Stomach (tissue), 9 donors: Measurements from ENCODE around the gene DISC1. TPM values are rescaled to one million over a fixed set of nuclear protein-coding genes. Genes with fewer than 3 reads are reported as not detected.
"Not testable (repeated sequence)": the region's sequence is repeated elsewhere in the genome, so short reads cannot be mapped to it uniquely, and the experiment has no call there.

Experiments used
- DNase-seq, 2 donors: peaks; one replicate each; pipeline versions ENCODE4 v3.0.0 to v3.0.0-alpha.2; 2013 to 2019
- H3K27ac ChIP-seq, 5 donors: fragments of 200-600 bp in 4 of 5; sonication (generic) in 4 of 5; one replicate each; pipeline ENCODE4 v1.5.1; 2013 to 2019; ENCODE audit warnings: mild to moderate bottlenecking in 1 of 5, moderate library complexity in 1 of 5
- H3K27me3 ChIP-seq, 3 donors: fragments of 200-600 bp; sonication (generic); one replicate each; pipeline ENCODE4 v1.5.1; 2017 to 2019; ENCODE audit warnings: mixed run types in 1 of 3
- H3K36me3 ChIP-seq, 4 donors: fragments of 200-600 bp; sonication (generic); 1 replicate in 3 of 4; 2 replicates in 1 of 4; pipeline ENCODE4 v1.5.1; 2016 to 2019
- H3K4me1 ChIP-seq, 4 donors: fragments of 200-600 bp; sonication (generic); one replicate each; pipeline ENCODE4 v1.5.1; 2016 to 2019
- H3K4me3 ChIP-seq, 4 donors: fragments of 200-600 bp; sonication (generic) in 3 of 4; one replicate each; pipeline ENCODE4 v1.5.1; 2016 to 2019; ENCODE audit warnings: mild to moderate bottlenecking in 1 of 4
- H3K9me3 ChIP-seq, 4 donors: fragments of 200-600 bp; sonication (generic); one replicate each; pipeline ENCODE4 v1.5.1; 2016 to 2019
- EP300 ChIP-seq: sonication (generic); formaldehyde crosslinking; IDR thresholded peaks from one replicate; pipeline ENCODE4 v1.6.1; 2017; ENCODE audit warnings: antibody characterized with exemption
- POLR2A ChIP-seq, 4 donors: fragments of 450-650 bp; IDR thresholded peaks; one replicate each; pipeline ENCODE4 v1.6.1; 2016; ENCODE audit warnings: antibody characterized with exemption in 4 of 4, control low read depth in 2 of 4, mild to moderate bottlenecking in 1 of 4, moderate library complexity in 1 of 4
- POLR2AphosphoS5 ChIP-seq, 3 donors: sonication (generic); formaldehyde crosslinking; IDR thresholded peaks; one replicate each; pipeline ENCODE4 v1.6.1; 2016; ENCODE audit warnings: antibody characterized with exemption in 3 of 3
- WGBS, 5 donors: extraction: QIAGEN DNeasy Blood & Tissue Kit in 3 of 5; methylation state at CpG; one replicate each; pipeline versions ENCODE4 v1.1.5 to v1.1.7; 2013 to 2018; 5-methylcytosine and 5-hydroxymethylcytosine counted together
- intact Hi-C: fragments of 100-400 bp; cut with DNase I; formaldehyde crosslinking; loops from one replicate; pipeline ENCODE4 v1.15.1; 2023; ENCODE audit warnings: low total_unique reads
- polyA plus RNA-seq, 3 donors: library from polyadenylated mRNA; stranded (reverse); fragments of 200-250 nt; gene quantifications; one replicate each; pipeline ENCODE4 v1.2.3, GENCODE V29; 2013
- total RNA-seq, 5 donors: library from RNA; depleted of rRNA; stranded (reverse); fragments of >200 nt; gene quantifications; one replicate each; pipeline versions ENCODE4 v1.1.0 to v1.2.3, GENCODE V29; 2014 to 2016
- TF ChIP-seq, protein P1 (sequence below), 7 experiments: fragments of 450-650 bp in 4 of 7; fragments of 200-600 bp in 3 of 7; sonication (generic) in 3 of 7; IDR thresholded peaks; one replicate each; pipeline ENCODE4 v1.5.1; 2016 to 2019; ENCODE audit warnings: antibody characterized with exemption in 7 of 7, control low read depth in 2 of 7, mild to moderate bottlenecking in 1 of 7
- donor health status: healthy with polysubstance abuse.
- donor health status: Bipolar disorder and iron deficiency.
- donor health status: healthy.

The DISC1 gene
- total and polyA plus RNA-seq, 8 donors = 0.43 to 29.8 (median 1.6) TPM

GRCh38 chr1:231954751-231955150 is 328.2 kb downstream of the DISC1 start:
- peaks cover 0 to 6% (median 3%) of the 10 kb centered on the region in 4 donors for H3K4me1 ChIP-seq
- peaks cover 0 to 7% (median 6%) of the 10 kb centered on the region in 4 donors for H3K9me3 ChIP-seq
- no peak overlapping the region for H3K27ac ChIP-seq
- no peak for DNase-seq
- no peaks in the 10 kb centered on the region for H3K36me3 ChIP-seq
- no peaks in the 10 kb centered on the region for H3K27me3 ChIP-seq
- intact Hi-C loops = no loop called here
- no peak overlapping the region for H3K4me3 ChIP-seq
- WGBS, 5 donors = 92 to 98% (median 97%) methylated on average over 3 of the region's 3 CpGs
- TF ChIP-seq POLR2A (IDR thresholded peaks at IDR 0.05) (no peak), POLR2AphosphoS5 (IDR thresholded peaks at IDR 0.05) (no peak), EP300 (no peak)
- TF ChIP-seq, protein P1, sequence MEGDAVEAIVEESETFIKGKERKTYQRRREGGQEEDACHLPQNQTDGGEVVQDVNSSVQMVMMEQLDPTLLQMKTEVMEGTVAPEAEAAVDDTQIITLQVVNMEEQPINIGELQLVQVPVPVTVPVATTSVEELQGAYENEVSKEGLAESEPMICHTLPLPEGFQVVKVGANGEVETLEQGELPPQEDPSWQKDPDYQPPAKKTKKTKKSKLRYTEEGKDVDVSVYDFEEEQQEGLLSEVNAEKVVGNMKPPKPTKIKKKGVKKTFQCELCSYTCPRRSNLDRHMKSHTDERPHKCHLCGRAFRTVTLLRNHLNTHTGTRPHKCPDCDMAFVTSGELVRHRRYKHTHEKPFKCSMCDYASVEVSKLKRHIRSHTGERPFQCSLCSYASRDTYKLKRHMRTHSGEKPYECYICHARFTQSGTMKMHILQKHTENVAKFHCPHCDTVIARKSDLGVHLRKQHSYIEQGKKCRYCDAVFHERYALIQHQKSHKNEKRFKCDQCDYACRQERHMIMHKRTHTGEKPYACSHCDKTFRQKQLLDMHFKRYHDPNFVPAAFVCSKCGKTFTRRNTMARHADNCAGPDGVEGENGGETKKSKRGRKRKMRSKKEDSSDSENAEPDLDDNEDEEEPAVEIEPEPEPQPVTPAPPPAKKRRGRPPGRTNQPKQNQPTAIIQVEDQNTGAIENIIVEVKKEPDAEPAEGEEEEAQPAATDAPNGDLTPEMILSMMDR (IDR thresholded peaks at IDR 0.05) = no peak

GRCh38 chr1:231957359-231957758 is 330.8 kb downstream of the DISC1 start:
- Histone ChIP-seq H3K36me3 (no peaks in the 10 kb centered on the region), H3K9me3 (peaks cover 0 to 7% (median 6%) of the 10 kb centered on the region in 4 donors), H3K27me3 (no peaks in the 10 kb centered on the region), H3K4me1 (no peaks in the 10 kb centered on the region), H3K27ac (no peak overlapping the region), H3K4me3 (no peak overlapping the region)
- TF ChIP-seq, protein P1 (IDR thresholded peaks at IDR 0.05) = no peak
- no peak for TF ChIP-seq EP300
- WGBS, 5 donors = 47 to 77% (median 60%) methylated on average over 1 of the region's 1 CpG
- no peak for DNase-seq
- intact Hi-C loops = no loop called here

GRCh38 chr1:231958448-231958847 is 331.9 kb downstream of the DISC1 start:
- Histone ChIP-seq H3K27me3 (no peaks in the 10 kb centered on the region), H3K4me1 (no peaks in the 10 kb centered on the region), H3K9me3 (peaks cover 0 to 7% (median 6%) of the 10 kb centered on the region in 4 donors), H3K4me3 (no peak overlapping the region), H3K27ac (no peak overlapping the region), H3K36me3 (no peaks in the 10 kb centered on the region)
- DNase-seq = no peak
- 67 to 78% (median 73%) methylated on average over 4 of the region's 4 CpGs for WGBS, 5 donors
- intact Hi-C loops = no loop called here
- TF ChIP-seq POLR2A (IDR thresholded peaks at IDR 0.05) = no peak
- TF ChIP-seq EP300 = no peak
- TF ChIP-seq, protein P1 (IDR thresholded peaks at IDR 0.05) = no peak
- TF ChIP-seq POLR2AphosphoS5 (IDR thresholded peaks at IDR 0.05) = no peak

- H3K27me3 ChIP-seq = no peaks in the 10 kb centered on the region
- no peak for TF ChIP-seq POLR2AphosphoS5 (IDR thresholded peaks at IDR 0.05)
- TF ChIP-seq, protein P1 (IDR thresholded peaks at IDR 0.05) = no peak
- TF ChIP-seq EP300 = no peak
- TF ChIP-seq POLR2A (IDR thresholded peaks at IDR 0.05) = no peak
- no peaks in the 10 kb centered on the region for H3K4me1 ChIP-seq
- WGBS, 5 donors = 91 to 95% (median 92%) methylated on average over 6 of the region's 6 CpGs
- H3K9me3 ChIP-seq = peaks cover 0 to 7% (median 6%) of the 10 kb centered on the region in 4 donors
- H3K4me3 ChIP-seq = no peak overlapping the region
- no peaks in the 10 kb centered on the region for H3K36me3 ChIP-seq
- intact Hi-C loops = no loop called here
- DNase-seq = no peak
- no peak overlapping the region for H3K27ac ChIP-seq
These were observed 332.8 kb downstream of the DISC1 start for GRCh38 chr1:231959225-231959884.

DNA sequence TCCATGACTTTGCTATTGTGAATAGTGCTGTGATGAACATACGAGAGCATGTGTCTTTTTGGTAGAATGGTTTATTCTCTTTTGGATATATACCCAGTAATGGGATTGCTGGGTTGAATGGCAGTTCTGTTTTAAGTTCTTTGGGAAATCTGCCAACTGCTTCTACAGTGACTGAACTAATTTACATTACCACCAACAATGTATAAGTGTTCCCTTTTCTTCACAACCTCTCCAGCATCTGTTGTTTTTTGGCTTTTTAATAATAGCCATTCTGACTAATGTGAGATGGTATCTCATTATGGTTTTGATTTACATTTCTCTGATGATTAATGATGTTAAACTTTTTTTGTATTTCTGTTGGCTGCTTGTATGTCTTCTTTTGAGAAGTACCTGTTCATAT is 335.2 kb downstream of the DISC1 start:
- 86 to 97% (median 90%) methylated on average over 1 of the region's 1 CpG for WGBS, 5 donors
- H3K27me3 ChIP-seq, DNase-seq, H3K9me3 ChIP-seq, H3K27ac ChIP-seq, H3K4me3 ChIP-seq, H3K36me3 ChIP-seq, H3K4me1 ChIP-seq, intact Hi-C loops: not testable (repeated sequence)
